ENCODE results near the gene PDXP.

GRCh38 chr22:37636186-37636948 is 22.2 kb upstream of the PDXP start:
- no peak for TF ChIP-seq EZH2 (IDR thresholded peaks at IDR 0.05; ENCODE audit: insufficient read depth, poor library complexity, severe bottlenecking)
- TF ChIP-seq EZH2phosphoT487 (IDR thresholded peaks at IDR 0.05; ENCODE audit: insufficient read depth, low read depth) = no peak

All from GM23248 (cell line).